NT2/D1 (cell line): ENCODE results near the gene DAPL1.

ENCODE experiments used
- SUZ12 ChIP-seq: IDR thresholded peaks from 2 replicates; pipeline ENCODE4 v1.6.1; 2011; ENCODE audit not compliant: insufficient read length, insufficient read depth; ENCODE audit errors: extremely low read depth
- YY1 ChIP-seq: IDR thresholded peaks from 2 replicates; pipeline ENCODE4 v1.6.1; 2011; ENCODE audit not compliant: insufficient read length, insufficient read depth

DNA sequence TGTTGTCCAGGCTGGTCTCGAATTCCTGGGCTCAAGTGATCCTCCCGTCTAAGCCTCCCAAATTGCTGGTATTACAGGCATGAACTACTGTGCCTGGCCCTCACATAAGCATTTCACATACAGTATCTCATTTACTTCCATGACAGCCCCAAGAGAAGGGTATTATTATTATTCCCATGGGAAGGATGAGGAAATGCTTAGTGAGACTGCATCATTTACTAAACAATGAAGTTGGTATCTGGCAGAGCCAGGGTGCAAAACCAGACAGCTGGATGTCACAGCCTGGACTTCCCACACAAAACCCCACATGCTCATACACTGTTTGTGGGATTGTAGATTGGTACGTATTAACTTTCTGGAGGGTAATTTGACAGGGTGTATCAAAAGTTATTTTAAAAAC, 29.9 kb downstream of the DAPL1 start:
- no peak for TF ChIP-seq YY1
- TF ChIP-seq SUZ12, result no peak
